PC-9 (cell line): ENCODE measurements around the gene PXDN.

Experiments used
- CTCF ChIP-seq: fragments of 200-600 bp; sonication (generic); conservative IDR thresholded peaks from 2 replicates; pipeline ENCODE4 v1.6.1; 2017; ENCODE audit warnings: mixed run types, antibody characterized with exemption, mild to moderate bottlenecking, moderate library complexity
- EZH2 ChIP-seq: fragments of 200-600 bp; sonication (generic); IDR thresholded peaks from 2 replicates; pipeline ENCODE4 v1.8.0; 2017; ENCODE audit warnings: antibody characterized with exemption, low read depth

GRCh38 chr2:1663621-1664020 is 80.7 kb downstream of the PXDN start:
- TF ChIP-seq EZH2, result no peak
- no peak for TF ChIP-seq CTCF
